ENCODE results near the gene BNIP5.

DNA sequence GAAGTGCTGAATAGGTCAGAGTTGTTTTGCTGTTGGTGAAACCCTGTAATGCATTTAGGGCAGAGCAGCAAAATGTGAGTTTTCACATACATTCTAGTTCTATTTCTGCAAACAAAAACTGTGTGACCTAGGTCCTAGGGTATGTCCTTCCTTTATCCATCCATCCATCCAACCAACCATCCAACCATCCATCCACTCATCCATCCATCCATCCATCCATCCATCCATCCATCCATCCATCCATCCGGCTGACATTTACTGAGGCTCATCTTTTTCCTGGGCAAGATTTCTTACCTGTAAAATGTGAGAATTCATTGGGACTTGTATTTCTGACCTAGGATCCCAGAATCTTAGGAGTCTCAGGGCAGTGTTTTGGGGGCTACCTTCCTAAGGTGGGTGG, 52.3 kb downstream of the BNIP5 start:
- TF ChIP-seq POLR2A (IDR thresholded peaks at IDR 0.05) = no peak
- TF ChIP-seq, protein P1, sequence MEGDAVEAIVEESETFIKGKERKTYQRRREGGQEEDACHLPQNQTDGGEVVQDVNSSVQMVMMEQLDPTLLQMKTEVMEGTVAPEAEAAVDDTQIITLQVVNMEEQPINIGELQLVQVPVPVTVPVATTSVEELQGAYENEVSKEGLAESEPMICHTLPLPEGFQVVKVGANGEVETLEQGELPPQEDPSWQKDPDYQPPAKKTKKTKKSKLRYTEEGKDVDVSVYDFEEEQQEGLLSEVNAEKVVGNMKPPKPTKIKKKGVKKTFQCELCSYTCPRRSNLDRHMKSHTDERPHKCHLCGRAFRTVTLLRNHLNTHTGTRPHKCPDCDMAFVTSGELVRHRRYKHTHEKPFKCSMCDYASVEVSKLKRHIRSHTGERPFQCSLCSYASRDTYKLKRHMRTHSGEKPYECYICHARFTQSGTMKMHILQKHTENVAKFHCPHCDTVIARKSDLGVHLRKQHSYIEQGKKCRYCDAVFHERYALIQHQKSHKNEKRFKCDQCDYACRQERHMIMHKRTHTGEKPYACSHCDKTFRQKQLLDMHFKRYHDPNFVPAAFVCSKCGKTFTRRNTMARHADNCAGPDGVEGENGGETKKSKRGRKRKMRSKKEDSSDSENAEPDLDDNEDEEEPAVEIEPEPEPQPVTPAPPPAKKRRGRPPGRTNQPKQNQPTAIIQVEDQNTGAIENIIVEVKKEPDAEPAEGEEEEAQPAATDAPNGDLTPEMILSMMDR (IDR thresholded peaks at IDR 0.05) = no peak

Data from right lobe of liver (tissue), 4 donors.